Gastroesophageal sphincter (tissue), 3 donors: ENCODE data around the gene CCDC171.

Experiments used
- CTCF ChIP-seq, 4 experiments: fragments of 200-600 bp in 2 of 4; fragments of 450-650 bp in 2 of 4; sonication (generic) in 1 of 4; IDR thresholded peaks; one replicate each; pipeline ENCODE4 v1.5.1; 2017 to 2019; ENCODE audit warnings: antibody characterized with exemption in 4 of 4, mild to moderate bottlenecking in 2 of 4, moderate library complexity in 2 of 4
- EP300 ChIP-seq: sonication (generic); formaldehyde crosslinking; IDR thresholded peaks from one replicate; pipeline ENCODE4 v1.6.1; 2017; ENCODE audit warnings: antibody characterized with exemption, mild to moderate bottlenecking

GRCh38 chr9:15849871-15850270, 297.0 kb downstream of the CCDC171 start:
- TF ChIP-seq EP300 (no peak), CTCF (IDR thresholded peaks at IDR 0.05) (no peak)
